Measurements from ENCODE around the gene RBM3.

Gene RBM3

DNA sequence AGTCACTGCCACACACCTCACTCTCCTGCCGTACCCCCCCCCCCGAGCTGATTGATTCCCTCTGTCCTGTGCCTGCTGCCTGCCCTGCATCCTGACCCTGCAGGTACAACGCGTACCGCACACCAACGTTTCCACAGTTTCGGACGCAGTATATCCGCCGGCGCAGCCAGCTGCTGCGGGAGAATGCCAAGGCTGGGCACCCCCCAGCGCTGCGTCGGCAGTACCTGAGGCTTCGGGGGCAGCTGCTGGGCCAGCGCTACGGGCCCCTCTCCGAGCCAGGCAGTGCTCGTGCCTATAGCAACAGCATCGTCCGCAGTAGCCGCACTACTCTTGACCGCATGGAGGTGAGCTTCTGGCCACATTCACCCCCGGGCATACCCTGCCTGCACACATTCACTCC lies 24.3 kb downstream of the RBM3 start:
- H3K9me3 ChIP-seq (ENCODE audit: control insufficient read depth, insufficient read depth, low read length) = peaks cover 30% of the 10 kb centered on the region
- no peaks in the 10 kb centered on the region for H3K27me3 ChIP-seq (ENCODE audit: control insufficient read depth, insufficient read depth, low read length)
- H3K4me3 ChIP-seq (ENCODE audit: low read depth, low read length) = peak overlapping the region; percentile 93
- no peaks in the 10 kb centered on the region for H3K4me1 ChIP-seq (ENCODE audit: control insufficient read depth, insufficient read depth, low read length)
- H3K27ac ChIP-seq (ENCODE audit: low read depth, low read length) = no peak overlapping the region
- H3K9ac ChIP-seq (ENCODE audit: low read depth, low read length) = no peak overlapping the region
- peaks cover 22% of the 10 kb centered on the region for H3K36me3 ChIP-seq (ENCODE audit: control insufficient read depth, insufficient read depth, low read length)

DNA sequence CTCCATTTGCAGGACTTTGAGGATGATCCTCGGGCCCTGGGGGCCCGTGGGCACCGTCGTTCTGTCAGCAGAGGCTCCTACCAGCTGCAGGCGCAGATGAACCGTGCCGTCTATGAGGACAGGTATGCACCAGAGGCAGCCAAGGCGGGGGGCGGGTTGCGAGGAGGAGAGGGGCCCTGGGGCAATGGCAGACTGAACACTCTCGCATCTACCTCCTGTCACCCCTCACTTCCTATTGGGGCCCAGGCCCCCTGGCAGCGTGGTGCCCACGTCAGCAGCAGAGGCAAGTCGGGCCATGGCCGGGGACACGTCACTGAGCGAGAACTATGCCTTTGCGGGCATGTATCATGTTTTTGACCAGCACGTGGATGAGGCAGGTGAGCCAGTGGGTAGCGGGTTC lies 25.1 kb downstream of the RBM3 start:
- no peaks in the 10 kb centered on the region for H3K4me1 ChIP-seq (ENCODE audit: control insufficient read depth, insufficient read depth, low read length)
- no peak overlapping the region for H3K9ac ChIP-seq (ENCODE audit: low read depth, low read length)
- H3K36me3 ChIP-seq (ENCODE audit: control insufficient read depth, insufficient read depth, low read length) = peaks cover 22% of the 10 kb centered on the region
- peaks cover 29% of the 10 kb centered on the region for H3K9me3 ChIP-seq (ENCODE audit: control insufficient read depth, insufficient read depth, low read length)
- no peak overlapping the region for H3K27ac ChIP-seq (ENCODE audit: low read depth, low read length)
- H3K27me3 ChIP-seq (ENCODE audit: control insufficient read depth, insufficient read depth, low read length) = no peaks in the 10 kb centered on the region
- H3K4me3 ChIP-seq (ENCODE audit: low read depth, low read length) = no peak overlapping the region

DNA sequence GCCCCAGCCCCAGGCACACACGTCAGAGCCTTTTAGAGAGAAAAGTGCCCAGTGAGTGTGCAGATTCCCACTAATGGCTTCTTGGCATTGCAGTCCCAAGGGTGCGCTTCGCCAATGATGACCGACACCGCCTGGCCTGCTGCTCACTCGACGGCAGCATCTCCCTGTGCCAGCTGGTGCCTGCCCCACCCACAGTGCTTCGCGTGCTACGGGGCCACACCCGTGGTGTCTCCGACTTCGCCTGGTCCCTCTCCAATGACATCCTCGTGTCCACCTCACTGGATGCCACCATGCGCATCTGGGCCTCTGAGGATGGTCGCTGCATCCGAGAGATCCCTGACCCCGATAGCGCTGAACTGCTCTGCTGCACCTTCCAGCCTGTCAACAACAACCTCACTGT lies 25.9 kb downstream of the RBM3 start:
- H3K27ac ChIP-seq (ENCODE audit: low read depth, low read length) = no peak overlapping the region
- peaks cover 34% of the 10 kb centered on the region for H3K9me3 ChIP-seq (ENCODE audit: control insufficient read depth, insufficient read depth, low read length)
- peaks cover 22% of the 10 kb centered on the region for H3K36me3 ChIP-seq (ENCODE audit: control insufficient read depth, insufficient read depth, low read length)
- no peaks in the 10 kb centered on the region for H3K4me1 ChIP-seq (ENCODE audit: control insufficient read depth, insufficient read depth, low read length)
- H3K27me3 ChIP-seq (ENCODE audit: control insufficient read depth, insufficient read depth, low read length) = no peaks in the 10 kb centered on the region
- no peak overlapping the region for H3K9ac ChIP-seq (ENCODE audit: low read depth, low read length)
- H3K4me3 ChIP-seq (ENCODE audit: low read depth, low read length) = no peak overlapping the region

DNA sequence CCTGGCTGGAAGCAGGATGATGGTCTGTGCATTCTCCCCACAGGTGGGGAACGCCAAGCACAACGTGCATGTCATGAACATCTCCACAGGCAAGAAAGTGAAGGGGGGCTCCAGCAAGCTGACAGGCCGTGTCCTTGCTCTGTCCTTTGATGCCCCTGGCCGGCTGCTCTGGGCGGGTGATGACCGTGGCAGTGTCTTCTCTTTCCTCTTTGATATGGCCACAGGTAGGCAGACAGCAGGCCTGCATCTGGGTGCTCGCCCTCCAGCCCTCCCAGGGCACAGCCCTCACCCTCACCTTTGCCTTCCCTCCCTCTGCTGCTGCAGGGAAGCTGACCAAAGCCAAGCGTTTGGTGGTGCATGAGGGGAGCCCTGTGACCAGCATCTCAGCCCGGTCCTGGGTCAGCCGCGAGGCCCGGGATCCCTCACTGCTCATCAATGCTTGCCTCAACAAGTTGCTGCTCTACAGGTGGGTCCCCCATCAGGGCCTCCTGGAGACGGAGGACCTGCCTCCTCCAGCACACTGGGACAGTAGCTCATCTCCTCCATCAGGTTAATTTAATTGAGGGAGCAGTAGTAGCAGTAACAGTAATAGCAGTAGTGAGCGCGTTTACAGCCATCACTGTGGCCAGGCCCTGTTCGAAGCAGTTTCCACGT lies 27.6 kb downstream of the RBM3 start:
- no peak overlapping the region for H3K27ac ChIP-seq (ENCODE audit: low read depth, low read length)
- no peak overlapping the region for H3K9ac ChIP-seq (ENCODE audit: low read depth, low read length)
- no peaks in the 10 kb centered on the region for H3K27me3 ChIP-seq (ENCODE audit: control insufficient read depth, insufficient read depth, low read length)
- H3K4me3 ChIP-seq (ENCODE audit: low read depth, low read length) = no peak overlapping the region
- peaks cover 41% of the 10 kb centered on the region for H3K9me3 ChIP-seq (ENCODE audit: control insufficient read depth, insufficient read depth, low read length)
- H3K36me3 ChIP-seq (ENCODE audit: control insufficient read depth, insufficient read depth, low read length) = peaks cover 22% of the 10 kb centered on the region
- H3K4me1 ChIP-seq (ENCODE audit: control insufficient read depth, insufficient read depth, low read length) = no peaks in the 10 kb centered on the region

DNA sequence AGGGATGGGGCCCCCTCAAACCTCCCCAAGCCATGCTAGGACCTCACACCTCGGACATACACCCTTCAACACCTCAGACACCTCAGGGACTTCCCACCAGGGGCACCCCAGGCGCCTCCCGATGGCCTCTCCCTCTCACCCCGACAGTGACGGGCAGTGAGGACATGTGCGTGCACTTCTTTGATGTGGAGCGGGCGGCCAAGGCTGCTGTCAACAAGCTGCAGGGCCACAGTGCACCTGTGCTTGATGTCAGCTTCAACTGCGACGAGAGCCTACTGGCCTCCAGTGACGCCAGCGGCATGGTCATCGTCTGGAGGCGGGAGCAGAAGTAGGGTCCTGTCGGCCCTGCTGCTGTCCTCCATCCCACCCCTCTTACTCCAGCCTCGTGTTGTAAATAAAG lies 30.4 kb downstream of the RBM3 start:
- Histone ChIP-seq H3K27me3 (ENCODE audit: control insufficient read depth, insufficient read depth, low read length) (no peaks in the 10 kb centered on the region), H3K4me3 (ENCODE audit: low read depth, low read length) (no peak overlapping the region), H3K4me1 (ENCODE audit: control insufficient read depth, insufficient read depth, low read length) (no peaks in the 10 kb centered on the region), H3K36me3 (ENCODE audit: control insufficient read depth, insufficient read depth, low read length) (peaks cover 17% of the 10 kb centered on the region), H3K27ac (ENCODE audit: low read depth, low read length) (no peak overlapping the region), H3K9ac (ENCODE audit: low read depth, low read length) (no peak overlapping the region), H3K9me3 (ENCODE audit: control insufficient read depth, insufficient read depth, low read length) (peaks cover 34% of the 10 kb centered on the region)

DNA sequence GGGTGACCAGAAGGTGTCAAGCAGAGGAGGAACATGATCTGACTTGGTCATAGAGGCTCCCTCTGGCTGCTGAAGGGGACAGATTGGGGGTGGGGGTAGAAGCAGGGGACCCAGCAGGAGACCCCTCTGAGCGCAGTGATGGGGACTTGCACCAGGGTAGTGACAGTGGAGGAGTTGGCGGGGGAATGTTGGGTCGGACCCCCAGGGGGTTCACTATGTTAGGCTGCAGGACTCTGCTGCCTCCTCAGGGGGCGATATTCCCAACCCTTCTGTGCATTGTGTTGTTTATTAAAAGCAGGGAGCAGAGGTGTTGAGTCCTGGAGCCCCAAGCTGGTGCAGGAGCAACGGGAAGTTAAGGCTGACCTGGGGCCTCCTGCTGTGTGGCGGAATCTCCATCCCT lies 31.8 kb downstream of the RBM3 start:
- Histone ChIP-seq H3K4me3 (ENCODE audit: low read depth, low read length) (no peak overlapping the region), H3K9me3 (ENCODE audit: control insufficient read depth, insufficient read depth, low read length) (peaks cover 26% of the 10 kb centered on the region), H3K36me3 (ENCODE audit: control insufficient read depth, insufficient read depth, low read length) (peaks cover 12% of the 10 kb centered on the region; the same call in 1 of the 2 replicates), H3K4me1 (ENCODE audit: control insufficient read depth, insufficient read depth, low read length) (no peaks in the 10 kb centered on the region), H3K27me3 (ENCODE audit: control insufficient read depth, insufficient read depth, low read length) (no peaks in the 10 kb centered on the region), H3K27ac (ENCODE audit: low read depth, low read length) (no peak overlapping the region), H3K9ac (ENCODE audit: low read depth, low read length) (no peak overlapping the region)

DNA sequence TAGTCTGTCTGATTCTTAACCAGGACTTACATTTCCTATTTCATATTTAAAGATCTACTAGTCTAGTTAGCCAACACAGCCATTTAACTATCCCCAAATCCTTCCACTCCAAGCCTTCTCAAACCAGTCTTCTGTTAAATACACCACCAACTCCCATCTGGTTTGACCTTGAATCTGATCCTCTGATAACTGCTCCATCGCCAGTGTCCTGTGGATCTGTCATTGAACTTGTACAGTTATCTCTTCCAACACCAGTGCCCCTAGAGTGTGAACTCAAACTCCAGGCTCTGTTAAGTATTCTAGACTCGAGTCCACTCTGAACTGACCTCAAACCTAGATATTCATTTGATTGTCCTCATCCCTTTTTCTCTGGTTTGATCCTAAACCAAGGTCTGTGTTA lies 37.4 kb downstream of the RBM3 start:
- Histone ChIP-seq H3K9ac (ENCODE audit: low read depth, low read length) (no peak overlapping the region), H3K4me1 (ENCODE audit: control insufficient read depth, insufficient read depth, low read length) (no peaks in the 10 kb centered on the region), H3K36me3 (ENCODE audit: control insufficient read depth, insufficient read depth, low read length) (no peaks in the 10 kb centered on the region), H3K27me3 (ENCODE audit: control insufficient read depth, insufficient read depth, low read length) (no peaks in the 10 kb centered on the region), H3K4me3 (ENCODE audit: low read depth, low read length) (no peak overlapping the region), H3K9me3 (ENCODE audit: control insufficient read depth, insufficient read depth, low read length) (peaks cover 4% of the 10 kb centered on the region), H3K27ac (ENCODE audit: low read depth, low read length) (no peak overlapping the region)

DNA sequence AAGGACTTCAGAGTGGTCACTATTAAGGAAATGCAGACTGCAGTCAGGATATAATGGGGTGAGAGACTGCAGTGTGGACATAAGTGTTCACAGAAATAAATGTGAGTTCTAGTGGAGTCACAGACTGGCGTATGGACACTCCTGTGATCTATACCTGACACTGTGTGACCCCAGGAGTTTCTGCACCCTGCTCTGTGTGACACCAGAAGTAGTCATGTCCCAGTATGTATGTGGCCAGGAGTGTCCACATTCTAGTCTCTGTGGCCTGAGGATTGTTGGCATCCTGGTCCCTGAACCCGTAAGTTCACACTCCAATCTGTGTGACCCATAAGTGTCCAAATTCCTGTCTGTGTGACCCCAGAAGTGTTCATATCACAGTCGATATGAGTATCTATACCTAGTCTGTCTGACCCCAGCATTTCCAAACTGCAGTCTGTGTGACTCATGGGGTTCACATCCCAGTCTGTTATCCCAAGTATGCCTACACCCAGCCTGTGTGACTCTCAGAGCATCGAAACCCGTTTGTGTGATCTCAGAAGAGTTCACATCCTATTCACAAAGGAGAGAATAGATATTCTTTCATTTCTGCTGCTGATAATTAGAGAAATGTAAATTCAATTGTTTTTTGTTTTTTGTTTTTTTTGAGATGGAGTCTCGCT lies 39.3 kb downstream of the RBM3 start:
- Histone ChIP-seq H3K4me3 (ENCODE audit: low read depth, low read length) (no peak overlapping the region), H3K27me3 (ENCODE audit: control insufficient read depth, insufficient read depth, low read length) (no peaks in the 10 kb centered on the region), H3K9me3 (ENCODE audit: control insufficient read depth, insufficient read depth, low read length) (peaks cover 14% of the 10 kb centered on the region), H3K27ac (ENCODE audit: low read depth, low read length) (no peak overlapping the region), H3K36me3 (ENCODE audit: control insufficient read depth, insufficient read depth, low read length) (no peaks in the 10 kb centered on the region), H3K9ac (ENCODE audit: low read depth, low read length) (no peak overlapping the region), H3K4me1 (ENCODE audit: control insufficient read depth, insufficient read depth, low read length) (no peaks in the 10 kb centered on the region)

DNA sequence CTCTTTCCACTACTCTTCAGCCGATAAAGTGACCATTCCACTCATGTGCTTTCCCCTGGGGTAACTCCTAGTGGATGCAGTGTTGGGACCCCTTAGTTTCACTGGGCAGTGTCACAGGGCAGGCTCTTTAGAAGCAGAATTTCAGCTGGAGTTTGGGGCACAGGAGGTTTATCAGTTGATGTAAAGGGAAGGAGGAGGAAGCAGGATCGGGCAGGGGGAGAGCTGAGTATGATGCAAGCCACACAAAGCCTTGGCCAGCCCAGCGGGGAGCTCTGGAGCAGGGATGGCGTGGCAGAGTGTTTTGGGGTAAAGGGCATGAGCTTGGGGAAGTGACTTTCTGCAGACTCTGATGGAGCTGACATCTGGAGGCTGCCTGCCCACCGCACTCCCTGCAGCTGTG lies 42.3 kb downstream of the RBM3 start:
- no peak overlapping the region for H3K4me3 ChIP-seq (ENCODE audit: low read depth, low read length)
- H3K27ac ChIP-seq (ENCODE audit: low read depth, low read length) = no peak overlapping the region
- no peaks in the 10 kb centered on the region for H3K27me3 ChIP-seq (ENCODE audit: control insufficient read depth, insufficient read depth, low read length)
- no peaks in the 10 kb centered on the region for H3K4me1 ChIP-seq (ENCODE audit: control insufficient read depth, insufficient read depth, low read length)
- H3K36me3 ChIP-seq (ENCODE audit: control insufficient read depth, insufficient read depth, low read length) = no peaks in the 10 kb centered on the region
- H3K9me3 ChIP-seq (ENCODE audit: control insufficient read depth, insufficient read depth, low read length) = peaks cover 21% of the 10 kb centered on the region
- no peak overlapping the region for H3K9ac ChIP-seq (ENCODE audit: low read depth, low read length)

DNA sequence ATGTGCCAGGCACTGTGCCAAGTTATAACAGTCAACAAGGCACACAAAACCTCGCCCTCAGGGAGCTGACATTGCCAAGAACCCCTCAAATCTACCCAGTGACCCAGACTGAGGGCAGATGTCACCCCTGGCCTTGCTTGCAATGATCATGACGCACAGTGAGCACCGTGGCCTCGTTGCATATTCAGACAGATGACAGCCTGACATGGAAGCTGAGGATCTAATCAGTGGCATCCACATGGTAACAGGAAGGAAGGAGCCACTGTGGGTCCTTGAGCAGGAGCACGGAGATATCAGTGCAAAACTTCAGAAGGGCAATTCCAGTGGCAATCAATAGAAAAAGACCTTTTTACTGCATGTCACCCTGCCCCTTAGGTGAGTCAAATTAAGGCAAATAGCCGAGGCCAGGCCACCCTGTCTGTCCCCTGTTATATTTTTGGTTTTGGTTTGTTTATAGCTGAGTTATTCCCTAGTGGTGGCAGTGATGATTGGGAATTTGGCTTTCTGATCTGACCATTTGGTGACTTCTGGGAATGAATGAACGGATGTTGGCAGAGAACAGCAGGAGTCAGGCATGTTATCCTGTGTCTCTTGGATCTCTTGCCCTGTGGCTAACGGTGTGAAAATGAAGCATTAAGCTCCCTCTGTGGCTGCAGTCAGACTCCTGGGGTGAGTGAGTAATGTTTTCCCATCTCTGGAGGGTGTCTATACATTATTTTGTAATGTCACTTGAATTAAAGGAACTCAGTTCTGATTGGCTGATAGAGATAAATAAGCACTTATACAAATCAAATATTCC lies 43.5 kb downstream of the RBM3 start:
- Histone ChIP-seq H3K36me3 (ENCODE audit: control insufficient read depth, insufficient read depth, low read length) (no peaks in the 10 kb centered on the region), H3K4me3 (ENCODE audit: low read depth, low read length) (no peak overlapping the region), H3K27me3 (ENCODE audit: control insufficient read depth, insufficient read depth, low read length) (no peaks in the 10 kb centered on the region), H3K9ac (ENCODE audit: low read depth, low read length) (no peak overlapping the region), H3K27ac (ENCODE audit: low read depth, low read length) (no peak overlapping the region), H3K4me1 (ENCODE audit: control insufficient read depth, insufficient read depth, low read length) (no peaks in the 10 kb centered on the region), H3K9me3 (ENCODE audit: control insufficient read depth, insufficient read depth, low read length) (peaks cover 21% of the 10 kb centered on the region)

All from HUES48 (cell line).